Upper lobe of left lung (tissue), 4 donors: ENCODE measurements around the gene ZNF576.

Experiments used
- CTCF ChIP-seq, 6 experiments: fragments of 450-650 bp in 4 of 6; fragments of 200-600 bp in 2 of 6; sonication (generic) in 2 of 6; IDR thresholded peaks; one replicate each; pipeline ENCODE4 v1.5.1; 2016 to 2019; ENCODE audit warnings: antibody characterized with exemption in 6 of 6
- POLR2A ChIP-seq, 4 donors: fragments of 450-650 bp; IDR thresholded peaks; one replicate each; pipeline ENCODE4 v1.5.1; 2016 to 2017; ENCODE audit warnings: antibody characterized with exemption in 4 of 4, mild to moderate bottlenecking in 2 of 4

GRCh38 chr19:43623889-43624670 lies 27.7 kb downstream of the ZNF576 start:
- no peak for TF ChIP-seq CTCF (IDR thresholded peaks at IDR 0.05)
- TF ChIP-seq POLR2A (IDR thresholded peaks at IDR 0.05): no peak
